Limb (tissue), 2 donors: ENCODE results near the gene USP27X.

ENCODE experiments used
- DNase-seq, 2 donors: peaks; one replicate each; pipeline ENCODE4 v3.0.0-alpha.2; 2016; ENCODE audit errors: extremely low spot score in 2 of 2

Gene USP27X

GRCh38 chrX:49880668-49881067, 1.4 kb downstream of the USP27X start:
- no peak for DNase-seq

- peak in 1 of 2 donors; percentile 59 for DNase-seq
Measured at GRCh38 chrX:49884290-49884862, 5.1 kb downstream of the USP27X start.

- DNase-seq = no peak
Measured at GRCh38 chrX:49892542-49892941, 13.3 kb downstream of the USP27X start.

- DNase-seq = no peak
Measured at GRCh38 chrX:49896951-49897350, 17.7 kb downstream of the USP27X start.

- no peak for DNase-seq
Measured at GRCh38 chrX:49901048-49901447, 21.8 kb downstream of the USP27X start.

- no peak for DNase-seq
Measured at GRCh38 chrX:49910344-49910743, 31.1 kb downstream of the USP27X start.

GRCh38 chrX:49912086-49912485, 32.8 kb downstream of the USP27X start:
- DNase-seq = no peak

GRCh38 chrX:49912861-49913260, 33.6 kb downstream of the USP27X start:
- DNase-seq = no peak

- DNase-seq = peak in 1 of 2 donors; percentile 45
Measured at GRCh38 chrX:49915361-49916222, 36.3 kb downstream of the USP27X start.

GRCh38 chrX:49919617-49920016, 40.3 kb downstream of the USP27X start:
- peak in 1 of 2 donors; percentile 62 for DNase-seq

- no peak for DNase-seq
Measured at GRCh38 chrX:49921109-49921508, 41.8 kb downstream of the USP27X start.

- DNase-seq = peak; percentile 91 to 95
Measured at GRCh38 chrX:49922291-49923241, 43.3 kb downstream of the USP27X start, which contains the start of gene CLCN5. TSS of gene CLCN5 (plus strand) at chrX:49922596. CDS start at chrX:49925299, 2,703 bp downstream.

- DNase-seq = peak in 1 of 2 donors; percentile 27
Measured at GRCh38 chrX:49925176-49925575, 45.9 kb downstream of the USP27X start.

- DNase-seq = no peak
Measured at GRCh38 chrX:49930039-49930438, 50.8 kb downstream of the USP27X start.
